ENCODE measurements around the gene COX11. TPM values are rescaled to one million over a fixed set of nuclear protein-coding genes. Genes with fewer than 3 reads are reported as not detected.

COX11 gene, protein sequence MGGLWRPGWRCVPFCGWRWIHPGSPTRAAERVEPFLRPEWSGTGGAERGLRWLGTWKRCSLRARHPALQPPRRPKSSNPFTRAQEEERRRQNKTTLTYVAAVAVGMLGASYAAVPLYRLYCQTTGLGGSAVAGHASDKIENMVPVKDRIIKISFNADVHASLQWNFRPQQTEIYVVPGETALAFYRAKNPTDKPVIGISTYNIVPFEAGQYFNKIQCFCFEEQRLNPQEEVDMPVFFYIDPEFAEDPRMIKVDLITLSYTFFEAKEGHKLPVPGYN
- total RNA-seq (2021) (58.1 to 65.0 TPM (median 59.9 TPM) in 3 replicates), Bru-seq, nascent RNA (percentile 95 among the genes with signal in this experiment)
- long read RNA-seq, experiment 1, transcript COX11-201 (4 exons, 2,497 nt) = major isoform, 130 of 153 reads
- long read RNA-seq, experiment 1, transcript COX11-202 (3 exons, 1,108 nt) = minor isoform, 10 of 153 reads
- long read RNA-seq, experiment 1, partial matches to known transcripts = 1 of 153 reads
- long read RNA-seq, experiment 1, other reads (novel, unspliced or antisense) = 5 of 153 reads
- long read RNA-seq, experiment 2, transcript COX11-202 (3 exons, 1,108 nt) = minor isoform, 5 of 63 reads
- long read RNA-seq, experiment 2, transcript COX11-201 (4 exons, 2,497 nt) = major isoform, 43 of 63 reads
- long read RNA-seq, experiment 2, partial matches to known transcripts = 3 of 63 reads
- long read RNA-seq, experiment 2, other reads (novel, unspliced or antisense) = 10 of 63 reads
- long read RNA-seq, experiment 3, transcript COX11-202 (3 exons, 1,108 nt) = minor isoform, 28 of 388 reads
- long read RNA-seq, experiment 3, transcript COX11-201 (4 exons, 2,497 nt) = major isoform, 343 of 388 reads
- long read RNA-seq, experiment 3, partial matches to known transcripts = 4 of 388 reads
- long read RNA-seq, experiment 3, other reads (novel, unspliced or antisense) = 11 of 388 reads

DNA sequence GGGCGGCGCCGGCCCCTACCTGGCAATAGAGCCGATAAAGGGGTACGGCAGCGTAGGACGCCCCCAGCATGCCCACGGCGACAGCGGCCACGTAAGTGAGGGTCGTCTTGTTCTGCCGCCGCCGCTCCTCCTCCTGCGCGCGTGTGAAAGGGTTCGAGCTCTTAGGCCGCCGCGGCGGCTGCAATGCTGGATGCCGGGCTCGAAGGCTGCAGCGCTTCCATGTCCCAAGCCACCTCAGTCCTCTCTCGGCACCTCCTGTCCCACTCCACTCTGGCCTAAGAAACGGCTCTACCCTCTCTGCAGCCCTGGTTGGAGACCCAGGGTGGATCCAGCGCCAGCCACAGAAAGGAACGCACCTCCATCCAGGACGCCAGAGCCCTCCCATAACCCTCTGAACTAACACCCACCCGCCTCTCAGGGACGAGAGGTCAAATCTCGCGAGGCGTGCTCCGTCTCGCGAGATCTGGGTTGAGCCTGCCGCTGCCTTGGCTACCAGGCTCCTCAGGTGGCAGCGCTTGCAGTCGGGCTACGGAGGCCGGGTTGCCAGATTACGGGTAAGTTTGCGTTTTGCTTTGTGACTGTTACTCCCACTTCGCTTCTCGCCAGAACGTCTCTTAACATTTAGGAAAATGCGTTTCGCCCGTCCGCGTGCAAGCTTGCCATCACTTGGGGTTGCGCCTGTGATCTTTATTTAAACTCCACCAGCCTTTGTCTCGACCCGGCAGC is at the start of gene COX11, which contains the start of gene STXBP4:
TSS of gene COX11 (minus strand) at position 393 of the 726 bp plus-strand sequence. CDS start at position 385, 8 bp downstream.
TSS of gene STXBP4 (plus strand) at position 504 of the 726 bp plus-strand sequence. CDS start 17,455 bp downstream, outside the sequence.
- Mint-ChIP-seq H3K27ac (no peak within 1 kb of the TSS), H3K36me3 (peaks cover 23% of the 10 kb centered on the region), H3K4me1 (peaks cover 12% of the 10 kb centered on the region), H3K9me3 (no peaks in the 10 kb centered on the region), H3K27me3 (ENCODE audit: low read depth) (no peaks in the 10 kb centered on the region), H3K4me3 (no peak within 1 kb of the TSS)
- CTCF ChIA-PET = no interaction called here
- ATAC-seq (peak; percentile 98), DNase-seq (ENCODE audit: low spot score) (peak; percentile 92)
- POLR2A ChIA-PET = no interaction called here
- TF ChIP-seq ZNF219 (CRISPR knock-in tag; IDR thresholded peaks at IDR 0.05; ENCODE audit: borderline replicate concordance) (no peak), OVOL2 (CRISPR knock-in tag; IDR thresholded peaks at IDR 0.05; ENCODE audit: borderline replicate concordance) (no peak), FOXP1 (CRISPR knock-in tag; IDR thresholded peaks at IDR 0.05; ENCODE audit: borderline replicate concordance) (0 out of 2 replicates have a peak, but pooled peaks have one; percentile 66), ESRRA (CRISPR knock-in tag; IDR thresholded peaks at IDR 0.05; ENCODE audit: borderline replicate concordance) (no peak), ETV6 (CRISPR knock-in tag; IDR thresholded peaks at IDR 0.05) (peak; percentile 79), KAT7 (CRISPR knock-in tag; IDR thresholded peaks at IDR 0.05; ENCODE audit: borderline replicate concordance) (no peak), SMAD3 (CRISPR knock-in tag; IDR thresholded peaks at IDR 0.05; ENCODE audit: borderline replicate concordance) (peak; percentile 9; the same call in 1 of the 2 replicates), IRF2 (CRISPR knock-in tag; IDR thresholded peaks at IDR 0.05; ENCODE audit: borderline replicate concordance, low read depth) (no peak), JUN (CRISPR knock-in tag; IDR thresholded peaks at IDR 0.05) (no peak), ZNF671 (CRISPR knock-in tag; IDR thresholded peaks at IDR 0.05) (no peak)
- TF ChIP-seq, protein P1, sequence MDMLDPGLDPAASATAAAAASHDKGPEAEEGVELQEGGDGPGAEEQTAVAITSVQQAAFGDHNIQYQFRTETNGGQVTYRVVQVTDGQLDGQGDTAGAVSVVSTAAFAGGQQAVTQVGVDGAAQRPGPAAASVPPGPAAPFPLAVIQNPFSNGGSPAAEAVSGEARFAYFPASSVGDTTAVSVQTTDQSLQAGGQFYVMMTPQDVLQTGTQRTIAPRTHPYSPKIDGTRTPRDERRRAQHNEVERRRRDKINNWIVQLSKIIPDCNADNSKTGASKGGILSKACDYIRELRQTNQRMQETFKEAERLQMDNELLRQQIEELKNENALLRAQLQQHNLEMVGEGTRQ (CRISPR knock-in tag; IDR thresholded peaks at IDR 0.05) = no peak
- TF ChIP-seq, protein P2, sequence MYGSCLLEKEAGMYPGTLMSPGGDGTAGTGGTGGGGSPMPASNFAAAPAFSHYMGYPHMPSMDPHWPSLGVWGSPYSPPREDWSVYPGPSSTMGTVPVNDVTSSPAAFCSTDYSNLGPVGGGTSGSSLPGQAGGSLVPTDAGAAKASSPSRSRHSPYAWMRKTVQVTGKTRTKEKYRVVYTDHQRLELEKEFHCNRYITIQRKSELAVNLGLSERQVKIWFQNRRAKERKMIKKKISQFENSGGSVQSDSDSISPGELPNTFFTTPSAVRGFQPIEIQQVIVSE (CRISPR knock-in tag; IDR thresholded peaks at IDR 0.05; ENCODE audit: borderline replicate concordance) = no peak
- TF ChIP-seq, protein P3, sequence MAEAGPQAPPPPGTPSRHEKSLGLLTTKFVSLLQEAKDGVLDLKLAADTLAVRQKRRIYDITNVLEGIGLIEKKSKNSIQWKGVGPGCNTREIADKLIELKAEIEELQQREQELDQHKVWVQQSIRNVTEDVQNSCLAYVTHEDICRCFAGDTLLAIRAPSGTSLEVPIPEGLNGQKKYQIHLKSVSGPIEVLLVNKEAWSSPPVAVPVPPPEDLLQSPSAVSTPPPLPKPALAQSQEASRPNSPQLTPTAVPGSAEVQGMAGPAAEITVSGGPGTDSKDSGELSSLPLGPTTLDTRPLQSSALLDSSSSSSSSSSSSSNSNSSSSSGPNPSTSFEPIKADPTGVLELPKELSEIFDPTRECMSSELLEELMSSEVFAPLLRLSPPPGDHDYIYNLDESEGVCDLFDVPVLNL (CRISPR knock-in tag; IDR thresholded peaks at IDR 0.05; ENCODE audit: borderline replicate concordance, low read depth) = no peak
- TF ChIP-seq, protein P4, sequence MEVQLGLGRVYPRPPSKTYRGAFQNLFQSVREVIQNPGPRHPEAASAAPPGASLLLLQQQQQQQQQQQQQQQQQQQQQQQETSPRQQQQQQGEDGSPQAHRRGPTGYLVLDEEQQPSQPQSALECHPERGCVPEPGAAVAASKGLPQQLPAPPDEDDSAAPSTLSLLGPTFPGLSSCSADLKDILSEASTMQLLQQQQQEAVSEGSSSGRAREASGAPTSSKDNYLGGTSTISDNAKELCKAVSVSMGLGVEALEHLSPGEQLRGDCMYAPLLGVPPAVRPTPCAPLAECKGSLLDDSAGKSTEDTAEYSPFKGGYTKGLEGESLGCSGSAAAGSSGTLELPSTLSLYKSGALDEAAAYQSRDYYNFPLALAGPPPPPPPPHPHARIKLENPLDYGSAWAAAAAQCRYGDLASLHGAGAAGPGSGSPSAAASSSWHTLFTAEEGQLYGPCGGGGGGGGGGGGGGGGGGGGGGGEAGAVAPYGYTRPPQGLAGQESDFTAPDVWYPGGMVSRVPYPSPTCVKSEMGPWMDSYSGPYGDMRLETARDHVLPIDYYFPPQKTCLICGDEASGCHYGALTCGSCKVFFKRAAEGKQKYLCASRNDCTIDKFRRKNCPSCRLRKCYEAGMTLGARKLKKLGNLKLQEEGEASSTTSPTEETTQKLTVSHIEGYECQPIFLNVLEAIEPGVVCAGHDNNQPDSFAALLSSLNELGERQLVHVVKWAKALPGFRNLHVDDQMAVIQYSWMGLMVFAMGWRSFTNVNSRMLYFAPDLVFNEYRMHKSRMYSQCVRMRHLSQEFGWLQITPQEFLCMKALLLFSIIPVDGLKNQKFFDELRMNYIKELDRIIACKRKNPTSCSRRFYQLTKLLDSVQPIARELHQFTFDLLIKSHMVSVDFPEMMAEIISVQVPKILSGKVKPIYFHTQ (CRISPR knock-in tag; IDR thresholded peaks at IDR 0.05) = 0 out of 2 replicates have a peak, but pooled peaks have one; percentile 48
- TF ChIP-seq, protein P5, sequence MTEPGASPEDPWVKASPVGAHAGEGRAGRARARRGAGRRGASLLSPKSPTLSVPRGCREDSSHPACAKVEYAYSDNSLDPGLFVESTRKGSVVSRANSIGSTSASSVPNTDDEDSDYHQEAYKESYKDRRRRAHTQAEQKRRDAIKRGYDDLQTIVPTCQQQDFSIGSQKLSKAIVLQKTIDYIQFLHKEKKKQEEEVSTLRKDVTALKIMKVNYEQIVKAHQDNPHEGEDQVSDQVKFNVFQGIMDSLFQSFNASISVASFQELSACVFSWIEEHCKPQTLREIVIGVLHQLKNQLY (CRISPR knock-in tag; IDR thresholded peaks at IDR 0.05) = no peak
- TF ChIP-seq, protein P6, sequence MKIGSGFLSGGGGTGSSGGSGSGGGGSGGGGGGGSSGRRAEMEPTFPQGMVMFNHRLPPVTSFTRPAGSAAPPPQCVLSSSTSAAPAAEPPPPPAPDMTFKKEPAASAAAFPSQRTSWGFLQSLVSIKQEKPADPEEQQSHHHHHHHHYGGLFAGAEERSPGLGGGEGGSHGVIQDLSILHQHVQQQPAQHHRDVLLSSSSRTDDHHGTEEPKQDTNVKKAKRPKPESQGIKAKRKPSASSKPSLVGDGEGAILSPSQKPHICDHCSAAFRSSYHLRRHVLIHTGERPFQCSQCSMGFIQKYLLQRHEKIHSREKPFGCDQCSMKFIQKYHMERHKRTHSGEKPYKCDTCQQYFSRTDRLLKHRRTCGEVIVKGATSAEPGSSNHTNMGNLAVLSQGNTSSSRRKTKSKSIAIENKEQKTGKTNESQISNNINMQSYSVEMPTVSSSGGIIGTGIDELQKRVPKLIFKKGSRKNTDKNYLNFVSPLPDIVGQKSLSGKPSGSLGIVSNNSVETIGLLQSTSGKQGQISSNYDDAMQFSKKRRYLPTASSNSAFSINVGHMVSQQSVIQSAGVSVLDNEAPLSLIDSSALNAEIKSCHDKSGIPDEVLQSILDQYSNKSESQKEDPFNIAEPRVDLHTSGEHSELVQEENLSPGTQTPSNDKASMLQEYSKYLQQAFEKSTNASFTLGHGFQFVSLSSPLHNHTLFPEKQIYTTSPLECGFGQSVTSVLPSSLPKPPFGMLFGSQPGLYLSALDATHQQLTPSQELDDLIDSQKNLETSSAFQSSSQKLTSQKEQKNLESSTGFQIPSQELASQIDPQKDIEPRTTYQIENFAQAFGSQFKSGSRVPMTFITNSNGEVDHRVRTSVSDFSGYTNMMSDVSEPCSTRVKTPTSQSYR (CRISPR knock-in tag; IDR thresholded peaks at IDR 0.05) = no peak
- TF ChIP-seq, protein P7, sequence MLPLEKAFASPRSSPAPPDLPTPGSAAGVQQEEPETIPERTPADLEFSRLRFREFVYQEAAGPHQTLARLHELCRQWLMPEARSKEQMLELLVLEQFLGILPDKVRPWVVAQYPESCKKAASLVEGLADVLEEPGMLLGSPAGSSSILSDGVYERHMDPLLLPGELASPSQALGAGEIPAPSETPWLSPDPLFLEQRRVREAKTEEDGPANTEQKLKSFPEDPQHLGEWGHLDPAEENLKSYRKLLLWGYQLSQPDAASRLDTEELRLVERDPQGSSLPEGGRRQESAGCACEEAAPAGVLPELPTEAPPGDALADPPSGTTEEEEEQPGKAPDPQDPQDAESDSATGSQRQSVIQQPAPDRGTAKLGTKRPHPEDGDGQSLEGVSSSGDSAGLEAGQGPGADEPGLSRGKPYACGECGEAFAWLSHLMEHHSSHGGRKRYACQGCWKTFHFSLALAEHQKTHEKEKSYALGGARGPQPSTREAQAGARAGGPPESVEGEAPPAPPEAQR (CRISPR knock-in tag; IDR thresholded peaks at IDR 0.05) = no peak
- TF ChIP-seq, protein P8, sequence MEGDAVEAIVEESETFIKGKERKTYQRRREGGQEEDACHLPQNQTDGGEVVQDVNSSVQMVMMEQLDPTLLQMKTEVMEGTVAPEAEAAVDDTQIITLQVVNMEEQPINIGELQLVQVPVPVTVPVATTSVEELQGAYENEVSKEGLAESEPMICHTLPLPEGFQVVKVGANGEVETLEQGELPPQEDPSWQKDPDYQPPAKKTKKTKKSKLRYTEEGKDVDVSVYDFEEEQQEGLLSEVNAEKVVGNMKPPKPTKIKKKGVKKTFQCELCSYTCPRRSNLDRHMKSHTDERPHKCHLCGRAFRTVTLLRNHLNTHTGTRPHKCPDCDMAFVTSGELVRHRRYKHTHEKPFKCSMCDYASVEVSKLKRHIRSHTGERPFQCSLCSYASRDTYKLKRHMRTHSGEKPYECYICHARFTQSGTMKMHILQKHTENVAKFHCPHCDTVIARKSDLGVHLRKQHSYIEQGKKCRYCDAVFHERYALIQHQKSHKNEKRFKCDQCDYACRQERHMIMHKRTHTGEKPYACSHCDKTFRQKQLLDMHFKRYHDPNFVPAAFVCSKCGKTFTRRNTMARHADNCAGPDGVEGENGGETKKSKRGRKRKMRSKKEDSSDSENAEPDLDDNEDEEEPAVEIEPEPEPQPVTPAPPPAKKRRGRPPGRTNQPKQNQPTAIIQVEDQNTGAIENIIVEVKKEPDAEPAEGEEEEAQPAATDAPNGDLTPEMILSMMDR (IDR thresholded peaks at IDR 0.05) = no peak
